PC-9 (cell line): ENCODE results near the gene IL1RN.

Experiments
- CTCF ChIP-seq: fragments of 200-600 bp; sonication (generic); conservative IDR thresholded peaks from 2 replicates; pipeline ENCODE4 v1.6.1; 2017; ENCODE audit warnings: mixed run types, antibody characterized with exemption, mild to moderate bottlenecking, moderate library complexity
- EZH2 ChIP-seq: fragments of 200-600 bp; sonication (generic); IDR thresholded peaks from 2 replicates; pipeline ENCODE4 v1.8.0; 2017; ENCODE audit warnings: antibody characterized with exemption, low read depth

- TF ChIP-seq CTCF (no peak), EZH2 (no peak)
Measured at GRCh38 chr2:113169586-113169985, 42.2 kb downstream of the IL1RN start.
